ENCODE data around the gene PSTK.

Gene PSTK, protein sequence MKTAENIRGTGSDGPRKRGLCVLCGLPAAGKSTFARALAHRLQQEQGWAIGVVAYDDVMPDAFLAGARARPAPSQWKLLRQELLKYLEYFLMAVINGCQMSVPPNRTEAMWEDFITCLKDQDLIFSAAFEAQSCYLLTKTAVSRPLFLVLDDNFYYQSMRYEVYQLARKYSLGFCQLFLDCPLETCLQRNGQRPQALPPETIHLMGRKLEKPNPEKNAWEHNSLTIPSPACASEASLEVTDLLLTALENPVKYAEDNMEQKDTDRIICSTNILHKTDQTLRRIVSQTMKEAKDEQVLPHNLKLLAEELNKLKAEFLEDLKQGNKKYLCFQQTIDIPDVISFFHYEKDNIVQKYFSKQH

DNA sequence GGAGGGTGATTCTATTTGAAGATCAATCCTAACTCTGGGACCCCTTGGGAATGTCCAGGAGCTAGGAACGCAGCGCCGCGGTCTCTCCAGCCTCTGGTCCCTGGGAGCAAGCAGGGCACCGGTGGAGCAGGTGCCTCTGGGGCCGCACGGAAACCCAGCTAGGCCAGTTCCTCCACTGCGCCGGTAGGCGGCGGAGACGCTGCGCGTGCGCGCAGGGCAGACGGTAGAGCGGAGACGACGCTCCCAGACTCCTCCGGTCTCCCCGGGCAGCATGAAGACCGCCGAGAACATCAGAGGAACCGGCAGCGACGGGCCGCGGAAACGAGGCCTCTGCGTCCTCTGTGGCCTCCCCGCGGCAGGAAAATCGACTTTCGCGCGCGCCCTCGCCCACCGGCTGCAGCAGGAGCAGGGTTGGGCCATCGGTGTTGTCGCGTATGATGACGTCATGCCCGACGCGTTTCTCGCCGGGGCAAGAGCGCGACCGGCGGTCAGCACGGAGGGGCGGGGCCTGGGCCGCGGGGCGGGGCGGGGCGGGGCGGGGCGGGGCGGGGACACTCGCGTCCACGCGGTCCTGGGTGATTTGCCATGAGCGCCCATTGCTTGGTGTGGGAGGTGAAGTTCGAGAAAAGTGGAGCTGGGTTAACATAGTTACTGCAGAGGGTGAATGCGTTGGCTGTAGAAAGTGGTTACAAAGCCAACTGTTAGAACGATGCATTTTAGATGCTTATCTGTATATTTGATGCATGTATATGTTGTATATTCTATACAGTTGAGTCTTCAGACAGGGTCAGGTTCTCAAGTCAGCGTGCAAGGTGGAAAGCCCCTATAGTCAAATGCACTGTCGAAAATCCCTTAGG lies at the start of gene PSTK:
Gene PSTK (plus strand): TSS at position 193 of the 857 bp plus-strand sequence. CDS start 79 bp downstream, at position 272.
- DNase-seq = peak; percentile 79

GRCh38 chr10:122931088-122931906 lies 48.9 kb upstream of the PSTK start:
- no peak for DNase-seq

- DNase-seq = no peak
Observed at GRCh38 chr10:122939133-122939855, 40.9 kb upstream of the PSTK start.

GRCh38 chr10:122939856-122940543 lies 40.2 kb upstream of the PSTK start:
- DNase-seq = no peak

DNA sequence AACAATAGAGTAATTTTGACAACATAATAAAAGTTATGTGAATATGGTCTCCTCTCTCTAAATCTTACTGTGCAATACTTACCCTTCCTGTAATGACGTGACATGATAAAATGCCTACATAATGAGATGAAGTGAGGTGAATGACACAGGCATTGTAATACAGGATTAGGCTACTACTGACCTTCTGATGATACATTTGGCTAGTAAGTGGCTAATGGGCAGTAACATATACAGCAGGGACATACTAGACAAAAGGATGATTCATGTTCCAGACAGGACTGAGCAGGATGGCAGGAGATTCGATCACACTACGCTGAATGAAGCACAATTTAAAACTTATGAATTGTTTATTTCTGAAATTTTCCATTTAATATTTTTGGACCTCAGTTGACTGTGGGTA lies 30.9 kb upstream of the PSTK start:
- no peak for DNase-seq

GRCh38 chr10:122953902-122954730 lies 26.1 kb upstream of the PSTK start, which contains the start of gene C10orf88:
C10orf88 (minus strand) TSS chr10:122954227; CDS start chr10:122954178, 49 bp downstream.
- DNase-seq = peak; percentile 97

DNA sequence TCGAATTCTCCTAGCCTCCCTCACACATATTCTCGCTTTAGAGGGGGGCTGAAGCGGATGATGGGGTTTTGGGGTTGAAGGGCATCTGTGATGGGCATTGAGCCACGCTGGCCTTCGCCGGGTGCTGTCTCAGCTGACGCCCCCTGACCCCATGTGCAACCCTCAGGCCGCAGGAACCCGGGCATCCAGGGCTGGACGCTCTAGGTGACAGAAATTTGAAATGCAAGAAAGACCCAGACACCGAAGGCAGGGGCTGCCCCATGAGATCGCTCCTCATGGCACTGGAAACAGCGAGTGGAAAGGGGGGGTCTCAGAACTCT lies 25.5 kb upstream of the PSTK start:
- DNase-seq = no peak

DNA sequence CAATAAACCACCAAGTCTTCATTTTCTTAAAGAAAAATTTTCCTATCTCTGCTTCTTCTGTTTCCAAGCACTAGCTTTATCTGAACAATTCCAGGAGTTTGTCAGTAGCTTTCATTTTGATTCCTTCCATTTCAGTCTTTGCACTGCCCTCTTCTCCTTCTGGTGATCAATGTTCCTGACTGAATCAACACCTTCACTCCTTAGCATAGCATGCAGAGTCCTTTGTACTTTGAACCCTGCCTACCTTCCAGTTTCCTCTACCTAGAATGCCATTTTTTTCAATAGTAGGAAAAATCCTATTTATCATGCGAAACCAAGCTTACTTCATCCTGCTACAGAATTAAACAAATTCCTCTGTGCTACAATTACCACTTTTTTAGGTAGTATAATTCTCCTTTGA lies 24.3 kb upstream of the PSTK start:
- DNase-seq = no peak

DNA sequence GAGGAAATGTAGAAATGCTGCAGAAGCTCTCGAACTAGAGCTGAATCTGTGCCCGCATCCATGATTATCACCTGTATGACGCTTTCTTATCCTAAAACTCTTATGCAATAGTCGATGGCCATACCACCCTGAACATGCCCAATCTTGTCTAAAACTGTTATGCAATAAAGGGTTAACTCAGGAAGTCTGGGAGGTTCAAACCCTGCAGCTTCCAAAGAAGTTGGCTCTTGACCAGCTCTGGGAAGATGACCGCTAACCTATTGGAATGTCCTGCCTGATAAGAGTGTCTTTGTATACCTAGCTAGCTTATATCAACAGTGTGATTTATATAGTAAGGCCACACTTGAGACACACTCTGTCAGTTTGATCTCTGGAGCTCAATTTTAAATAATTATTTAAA lies 22.7 kb upstream of the PSTK start:
- DNase-seq = no peak

GRCh38 chr10:122962405-122962804 lies 17.8 kb upstream of the PSTK start:
- no peak for DNase-seq

GRCh38 chr10:122966879-122967278 lies 13.3 kb upstream of the PSTK start:
- no peak for DNase-seq

DNA sequence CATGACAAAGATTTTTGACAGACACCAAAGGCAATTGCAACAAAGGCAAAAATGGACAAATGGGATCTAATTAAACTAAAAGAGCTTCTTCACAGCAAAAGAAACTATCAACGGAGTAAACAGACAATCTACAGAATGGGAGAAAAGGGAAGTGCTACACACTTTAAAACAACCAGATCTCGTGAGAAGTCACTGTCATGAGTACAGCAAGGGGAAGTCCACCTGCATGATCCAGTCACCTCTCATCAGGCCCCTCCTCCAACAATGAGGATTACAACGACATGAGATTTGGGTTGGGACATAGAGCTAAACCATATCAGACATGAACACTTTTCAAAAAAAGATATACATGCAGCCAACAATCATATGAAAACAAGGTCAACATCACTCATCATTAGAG lies 11.5 kb upstream of the PSTK start:
- no peak for DNase-seq

DNA sequence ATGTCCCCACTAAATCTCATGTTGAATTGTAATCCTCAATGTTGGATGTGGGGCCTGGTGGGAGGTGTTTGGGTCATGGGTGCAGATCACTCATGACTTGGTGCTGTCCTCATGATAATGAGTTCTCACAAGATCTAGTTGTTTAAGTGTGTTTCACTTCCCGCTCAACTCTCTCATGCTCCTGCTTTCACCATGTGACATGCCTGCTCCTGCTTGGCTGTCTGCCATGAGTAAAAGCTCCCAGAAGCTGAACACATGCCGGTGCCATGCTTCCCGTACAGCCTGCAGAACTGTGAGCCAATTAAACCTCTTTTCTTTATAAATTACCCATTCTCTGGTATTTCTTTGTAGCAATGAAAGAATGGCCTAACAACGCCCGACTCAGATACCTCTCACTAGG lies 6.2 kb upstream of the PSTK start:
- DNase-seq = no peak

DNA sequence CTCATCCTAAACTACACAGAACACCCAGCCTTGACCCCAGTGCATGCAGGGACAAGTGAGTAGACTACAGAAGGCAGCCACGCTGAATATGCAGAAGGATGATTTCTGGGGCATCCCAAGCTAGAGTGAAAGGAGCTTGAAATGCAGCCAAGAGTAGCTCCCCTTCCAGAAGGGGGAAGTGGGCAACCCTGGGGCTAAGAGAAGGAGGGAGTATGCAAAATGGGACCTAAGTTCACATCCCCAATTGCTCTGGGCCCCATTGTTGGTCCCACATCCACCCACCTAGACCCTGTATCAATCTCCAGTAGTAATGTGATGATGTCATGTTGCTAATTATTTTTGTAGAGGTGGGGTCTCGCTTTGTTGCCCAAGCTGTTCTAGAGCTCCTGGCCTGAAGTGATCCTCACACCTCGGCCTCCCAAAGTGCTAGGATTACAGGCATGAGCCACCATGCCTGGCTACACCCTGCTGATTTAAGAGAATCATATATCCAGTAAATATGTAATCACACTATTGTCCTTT lies 5.6 kb upstream of the PSTK start:
- DNase-seq = no peak

- no peak for DNase-seq
Observed at GRCh38 chr10:122981066-122981464, 864 bp downstream of the PSTK start.

- no peak for DNase-seq
Observed at GRCh38 chr10:122983898-122984297, 3.7 kb downstream of the PSTK start.

- DNase-seq = no peak
Observed at GRCh38 chr10:122984708-122985107, 4.5 kb downstream of the PSTK start.

DNA sequence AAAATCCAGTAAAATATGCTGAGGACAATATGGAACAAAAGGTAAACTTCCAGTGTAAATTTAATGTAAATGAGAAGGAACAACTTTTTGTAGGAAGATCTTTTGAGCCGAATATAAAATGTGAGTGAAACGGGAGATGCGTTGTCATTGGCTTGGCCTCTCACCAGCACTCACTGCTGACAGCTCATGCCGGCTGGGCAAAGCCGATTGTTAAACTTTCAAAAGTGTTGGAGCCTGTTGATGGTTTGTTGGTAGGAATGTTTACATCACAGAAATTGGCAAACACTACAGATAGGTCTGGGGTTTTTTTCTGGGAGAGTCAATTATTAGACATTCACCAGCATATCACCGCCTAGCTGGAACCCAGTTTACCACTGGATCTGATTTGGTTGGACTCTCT lies 6.1 kb downstream of the PSTK start:
- DNase-seq = no peak

- no peak for DNase-seq
Observed at GRCh38 chr10:122988501-122988900, 8.3 kb downstream of the PSTK start.

DNA sequence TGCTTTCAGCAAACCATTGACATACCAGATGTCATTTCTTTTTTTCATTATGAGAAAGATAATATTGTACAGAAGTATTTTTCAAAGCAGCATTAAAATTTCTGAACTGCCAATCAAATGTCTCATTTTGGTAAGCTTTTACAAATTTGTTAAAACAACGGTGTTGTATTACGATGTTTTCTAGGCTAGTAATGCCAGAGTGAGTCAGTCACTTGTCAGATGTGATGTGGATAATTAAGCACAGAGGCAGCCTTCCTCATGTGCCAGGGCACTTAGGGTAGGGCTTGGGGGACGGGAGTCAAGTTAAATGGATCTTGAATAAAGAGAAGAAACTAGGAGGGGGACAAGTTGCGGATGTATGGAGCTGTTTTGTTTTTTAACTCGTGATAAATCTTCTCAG lies 10.1 kb downstream of the PSTK start:
- no peak for DNase-seq
